GM21786 (cell line): ENCODE measurements around the gene WNT10A.
"Not testable (repeated sequence)": the region's sequence is repeated elsewhere in the genome, so short reads cannot be mapped to it uniquely, and the experiment has no call there.

ENCODE experiments used
- ATAC-seq: cut with Tn5 transposase; IDR thresholded peaks from one replicate; pipeline ENCODE4 v1.9.1; 2021; ENCODE audit not compliant: unreplicated experiment

Gene WNT10A

GRCh38 chr2:218927876-218928275 is 47.2 kb downstream of the WNT10A start:
- ATAC-seq: no peak

DNA sequence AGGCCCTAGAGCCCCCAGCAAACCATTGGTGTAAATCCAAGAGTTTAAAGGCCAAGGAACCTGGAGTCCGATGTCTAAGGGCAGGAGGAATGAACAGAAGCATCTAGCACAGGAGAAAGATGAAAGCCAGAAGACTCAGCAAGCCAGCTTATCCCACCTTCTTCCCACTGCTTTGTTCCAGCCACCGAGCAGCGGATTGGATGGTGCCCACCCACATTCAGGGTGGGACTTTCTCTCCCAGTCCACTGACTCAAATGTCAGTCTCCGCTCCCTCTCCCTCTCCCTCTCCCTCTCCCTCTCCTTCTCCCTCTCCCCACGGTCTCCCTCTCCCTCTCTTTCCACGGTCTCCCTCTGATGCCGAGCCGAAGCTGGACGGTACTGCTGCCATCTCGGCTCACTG is 49.8 kb downstream of the WNT10A start:
- not testable (repeated sequence) for ATAC-seq

DNA sequence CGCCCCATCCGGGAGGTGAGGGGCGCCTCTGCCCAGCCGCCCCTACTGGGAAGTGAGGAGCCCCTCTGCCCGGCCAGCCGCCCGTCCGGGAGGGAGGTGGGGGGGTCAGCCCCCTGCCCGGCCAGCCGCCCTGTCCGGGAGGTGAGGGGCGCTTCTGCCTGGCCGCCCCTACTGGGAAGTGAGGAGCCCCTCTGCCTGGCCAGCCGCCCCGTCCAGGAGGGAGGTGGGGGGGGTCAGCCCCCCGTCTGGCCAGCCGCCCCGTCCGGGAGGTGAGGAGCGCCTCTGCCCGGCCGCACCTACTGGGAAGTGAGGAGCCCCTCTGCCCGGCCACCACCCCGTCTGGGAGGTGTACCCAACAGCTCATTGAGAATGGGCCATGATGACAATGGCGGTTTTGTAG is 51.1 kb downstream of the WNT10A start:
- not testable (repeated sequence) for ATAC-seq
